SK-N-SH (cell line): ENCODE results near the gene SLC9A7. TPM values are rescaled to one million over a fixed set of nuclear protein-coding genes. Genes with fewer than 3 reads are reported as not detected.

Experiments used
- CTCF ChIA-PET: fragments of 300-600, 350-600 bp; formaldehyde crosslinking; extraction: SDS; loops from one replicate; lab custom pipeline; 2021; lab: Yijun Ruan, JAX
- POLR2A ChIA-PET: fragments of 350-600 bp; sonication (Branson Sonifier 250); formaldehyde crosslinking; extraction: SDS; loops from one replicate; lab custom pipeline; 2020; ENCODE audit warnings: antibody characterized with exemption, inconsistent platforms; lab: Yijun Ruan, JAX
- DNase-seq: peaks from one replicate; pipeline ENCODE4 v3.0.0; 2012
- H2AFZ ChIP-seq: fragments of 200-600 bp; sonication (generic); 2 replicates; pipeline ENCODE4 v1.8.1; 2016; ENCODE audit warnings: antibody characterized with exemption, mild to moderate bottlenecking, low read depth
- H3F3A ChIP-seq: fragments of 200-600 bp; sonication (generic); replicated peaks from 2 replicates; pipeline ENCODE3; 2016; ENCODE audit warnings: antibody characterized with exemption, mild to moderate bottlenecking; ENCODE audit not compliant: insufficient read depth
- H3K27ac ChIP-seq, 2 experiments: fragments of 200-500 bp in 1 of 2; fragments of 200-600 bp in 1 of 2; sonication (Bioruptor generic) in 1 of 2; sonication (generic), shearing (Covaris generic) in 1 of 2; 2 replicates each; pipeline versions ENCODE4 v1.5.1 to v1.6.1; 2014 to 2016; ENCODE audit warnings: low read depth in 2 of 2, inconsistent platforms in 1 of 2, low read length in 1 of 2, mild to moderate bottlenecking in 1 of 2, mixed read lengths in 1 of 2
- H3K27me3 ChIP-seq: fragments of 200-600 bp; sonication (generic), shearing (Covaris generic); 2 replicates; pipeline ENCODE4 v1.6.1; 2016; ENCODE audit warnings: mixed run types; ENCODE audit not compliant: insufficient read depth
- H3K36me3 ChIP-seq, 2 experiments: fragments of 200-500 bp in 1 of 2; fragments of 200-600 bp in 1 of 2; sonication (Bioruptor generic) in 1 of 2; sonication (generic) in 1 of 2; replicated peaks in 1 of 2; 2 replicates each; pipeline versions ENCODE3 to v1.5.1; 2014 to 2016; ENCODE audit warnings: low read length in 1 of 2, mild to moderate bottlenecking in 1 of 2; ENCODE audit not compliant: insufficient read depth in 2 of 2, control insufficient read depth in 1 of 2
- H3K4me1 ChIP-seq, 2 experiments: fragments of 200-500 bp in 1 of 2; fragments of 200-600 bp in 1 of 2; sonication (Bioruptor generic) in 1 of 2; sonication (generic), shearing (Covaris generic) in 1 of 2; 2 replicates each; pipeline versions ENCODE4 v1.5.1 to v1.6.1; 2014 to 2016; ENCODE audit warnings: low read depth in 1 of 2, low read length in 1 of 2, mixed run types in 1 of 2; ENCODE audit not compliant: insufficient read depth in 2 of 2, control insufficient read depth in 1 of 2
- H3K4me2 ChIP-seq: fragments of 200-600 bp; sonication (generic), shearing (Covaris generic); 2 replicates; pipeline ENCODE4 v1.6.1; 2017; ENCODE audit warnings: mixed run types
- H3K4me3 ChIP-seq, 2 experiments: fragments of 200-500 bp in 1 of 2; fragments of 200-600 bp in 1 of 2; sonication (Bioruptor generic) in 1 of 2; sonication (generic), shearing (Covaris generic) in 1 of 2; 2 replicates each; pipeline versions ENCODE4 v1.5.1 to v1.8.1; 2014 to 2016; ENCODE audit warnings: low read depth in 2 of 2, inconsistent platforms in 1 of 2, low read length in 1 of 2, mild to moderate bottlenecking in 1 of 2, mixed read lengths in 1 of 2, moderate library complexity in 1 of 2
- H3K79me2 ChIP-seq: fragments of 200-600 bp; sonication (generic); 2 replicates; pipeline ENCODE4 v1.8.1; 2017; ENCODE audit warnings: mild to moderate bottlenecking; ENCODE audit not compliant: insufficient read depth
- H3K9ac ChIP-seq: fragments of 200-600 bp; sonication (generic); 2 replicates; pipeline ENCODE4 v1.6.1; 2017; ENCODE audit warnings: mixed run types
- H3K9me2 ChIP-seq: fragments of 200-600 bp; sonication (generic); 2 replicates; pipeline ENCODE4 v1.6.1; 2017; ENCODE audit warnings: mixed run types
- H3K9me3 ChIP-seq: fragments of 200-600 bp; sonication (generic); 2 replicates; pipeline ENCODE4 v1.6.1; 2017; ENCODE audit warnings: mixed run types, mild to moderate bottlenecking, moderate library complexity
- H4K20me1 ChIP-seq: fragments of 200-600 bp; sonication (generic); 2 replicates; pipeline ENCODE4 v1.6.1; 2017; ENCODE audit warnings: mild to moderate bottlenecking, mixed run types; ENCODE audit not compliant: insufficient read depth
- CTCF ChIP-seq: fragments of 200-600 bp; sonication (generic); IDR thresholded peaks from 2 replicates; pipeline ENCODE4 v1.6.1; 2017; ENCODE audit warnings: antibody characterized with exemption, mild to moderate bottlenecking, moderate library complexity
- FOXJ3 ChIP-seq: sonication (generic); formaldehyde crosslinking; IDR thresholded peaks from 2 replicates; pipeline ENCODE4 v1.5.1; 2020; ENCODE audit warnings: mild to moderate bottlenecking, missing genetic modification reagents
- GABPA ChIP-seq: IDR thresholded peaks from 2 replicates; pipeline ENCODE4 v1.4.0; 2012; ENCODE audit warnings: low read depth, mild to moderate bottlenecking
- JUND ChIP-seq: IDR thresholded peaks from 2 replicates; pipeline ENCODE4 v1.4.0; 2012
- MAX ChIP-seq: IDR thresholded peaks from 2 replicates; pipeline ENCODE4 v1.4.0; 2012; ENCODE audit warnings: low read depth
- MEF2A ChIP-seq: IDR thresholded peaks from 2 replicates; pipeline ENCODE4 v1.4.0; 2012; ENCODE audit warnings: low read depth, borderline replicate concordance
- MXI1 ChIP-seq: IDR thresholded peaks from 2 replicates; pipeline ENCODE4 v1.6.1; 2012; ENCODE audit warnings: mild to moderate bottlenecking, low read depth, low read length, improper control_type of control experiment
- NFIC ChIP-seq: IDR thresholded peaks from 2 replicates; pipeline ENCODE4 v1.4.0; 2012; ENCODE audit warnings: borderline replicate concordance
- NRF1 ChIP-seq: IDR thresholded peaks from 2 replicates; pipeline ENCODE4 v1.6.1; 2012; ENCODE audit warnings: low read depth, mild to moderate bottlenecking, low read length
- PBX3 ChIP-seq: IDR thresholded peaks from 2 replicates; pipeline ENCODE4; 2012
- POLR2AphosphoS5 ChIP-seq: IDR thresholded peaks from 2 replicates; pipeline ENCODE4 v1.6.1; 2012; ENCODE audit warnings: low read depth, low read length
- REST ChIP-seq: IDR thresholded peaks from 2 replicates; pipeline ENCODE4 v1.6.1; 2012; ENCODE audit warnings: mild to moderate bottlenecking, low read depth, low read length, moderate library complexity
- RXRA ChIP-seq: IDR thresholded peaks from 2 replicates; pipeline ENCODE4 v1.4.0; 2012; ENCODE audit warnings: low read depth, mild to moderate bottlenecking, borderline replicate concordance
- WGBS: methylation state at CpG from one replicate; pipeline ENCODE4 v1.1.6; 2017; ENCODE audit warnings: low lambda C conversion rate; 5-methylcytosine and 5-hydroxymethylcytosine counted together
- polyA plus RNA-seq, 3 experiments: library from polyadenylated mRNA; depleted of rRNA; stranded (reverse); fragments of >200 nt; gene quantifications; 2 replicates each; pipeline ENCODE4 v1.2.3, GENCODE V29; 2012

Gene SLC9A7
- polyA plus RNA-seq, 1 of the 3 experiments (the other 2 are of a cell fraction), result 10.5 TPM

- Histone ChIP-seq H3K4me1 (peaks cover 0 to 2% of the 10 kb centered on the region in 2 experiments; a peak in 1 of 4 replicates), H2AFZ (no peak overlapping the region), H3K9me3 (no peaks in the 10 kb centered on the region), H3K9ac (no peak overlapping the region), H3F3A (no peaks in the 10 kb centered on the region), H3K27ac (no peak overlapping the region), H3K27me3 (peaks cover 13% of the 10 kb centered on the region), H3K9me2 (no peaks in the 10 kb centered on the region), H4K20me1 (no peaks in the 10 kb centered on the region), H3K4me3 (no peak overlapping the region), H3K36me3 (no peaks in the 10 kb centered on the region)
- DNase-seq, result no peak
- ChIA-PET POLR2A (no interaction called here), CTCF (interaction anchor here (1.0 kb wide), 1 partner anchor 229 kb away, joined by 4 read pairs; no protein-coding TSS in a partner anchor)
- TF ChIP-seq PBX3, result no peak
- no peak for TF ChIP-seq RXRA
- no peak for TF ChIP-seq FOXJ3 (CRISPR knock-in tag)
- no peak for TF ChIP-seq MAX
- no peak for TF ChIP-seq CTCF
- no peak for TF ChIP-seq MEF2A
- TF ChIP-seq GABPA, result no peak
- TF ChIP-seq, all 33 proteins: peak for 0
- H3K4me2 ChIP-seq, result no peak overlapping the region
- no peaks in the 10 kb centered on the region for H3K79me2 ChIP-seq
Observed at GRCh38 chrX:46567388-46567787, 191.5 kb downstream of the SLC9A7 start.

GRCh38 chrX:46561824-46562657 is 196.9 kb downstream of the SLC9A7 start:
- Histone ChIP-seq H3K9me3 (no peaks in the 10 kb centered on the region), H3K36me3 (no peaks in the 10 kb centered on the region), H3F3A (no peaks in the 10 kb centered on the region), H2AFZ (no peak overlapping the region), H3K4me2 (no peak overlapping the region), H3K9me2 (no peaks in the 10 kb centered on the region), H4K20me1 (no peaks in the 10 kb centered on the region), H3K27ac (no peak overlapping the region), H3K79me2 (no peaks in the 10 kb centered on the region), H3K4me1 (no peaks in the 10 kb centered on the region), H3K27me3 (peaks cover 14% of the 10 kb centered on the region; the same call in 1 of the 2 replicates), H3K9ac (no peak overlapping the region), H3K4me3 (no peak overlapping the region)
- CTCF ChIA-PET, result no interaction called here
- DNase-seq, result no peak
- POLR2A ChIA-PET, result no interaction called here
- WGBS, result 45% methylated on average over 6 of the region's 6 CpGs
- TF ChIP-seq POLR2AphosphoS5 (no peak), MXI1 (no peak), RXRA (no peak), NFIC (no peak), REST (no peak), MEF2A (no peak), JUND (no peak), FOXJ3 (CRISPR knock-in tag) (no peak), NRF1 (no peak)
- TF ChIP-seq, all 33 proteins: peak for 0
